Mucosa of gallbladder (tissue), 1 donor: ENCODE measurements around the gene C9orf43. TPM values are rescaled to one million over a fixed set of nuclear protein-coding genes. Genes with fewer than 3 reads are reported as not detected.
"Not testable (repeated sequence)": the region's sequence is repeated elsewhere in the genome, so short reads cannot be mapped to it uniquely, and the experiment has no call there.

Experiments
- DNase-seq: peaks from one replicate; pipeline ENCODE4 v3.0.0-alpha.2; 2020; ENCODE audit warnings: low spot score
- total RNA-seq: library from RNA; stranded (reverse); gene quantifications from one replicate; pipeline ENCODE4 v1.2.1, GENCODE V29; 2021
- donor health status: DM: no; HTN: no; CAD: no.

The C9orf43 gene
- total RNA-seq, 1 donor from 2014 or later, result 0.37 TPM

- peak; percentile 85 for DNase-seq
Observed at GRCh38 chr9:113381909-113382411, 28.6 kb upstream of the C9orf43 start.

- DNase-seq, result no peak
Observed at GRCh38 chr9:113386571-113387393, 23.8 kb upstream of the C9orf43 start.

DNA sequence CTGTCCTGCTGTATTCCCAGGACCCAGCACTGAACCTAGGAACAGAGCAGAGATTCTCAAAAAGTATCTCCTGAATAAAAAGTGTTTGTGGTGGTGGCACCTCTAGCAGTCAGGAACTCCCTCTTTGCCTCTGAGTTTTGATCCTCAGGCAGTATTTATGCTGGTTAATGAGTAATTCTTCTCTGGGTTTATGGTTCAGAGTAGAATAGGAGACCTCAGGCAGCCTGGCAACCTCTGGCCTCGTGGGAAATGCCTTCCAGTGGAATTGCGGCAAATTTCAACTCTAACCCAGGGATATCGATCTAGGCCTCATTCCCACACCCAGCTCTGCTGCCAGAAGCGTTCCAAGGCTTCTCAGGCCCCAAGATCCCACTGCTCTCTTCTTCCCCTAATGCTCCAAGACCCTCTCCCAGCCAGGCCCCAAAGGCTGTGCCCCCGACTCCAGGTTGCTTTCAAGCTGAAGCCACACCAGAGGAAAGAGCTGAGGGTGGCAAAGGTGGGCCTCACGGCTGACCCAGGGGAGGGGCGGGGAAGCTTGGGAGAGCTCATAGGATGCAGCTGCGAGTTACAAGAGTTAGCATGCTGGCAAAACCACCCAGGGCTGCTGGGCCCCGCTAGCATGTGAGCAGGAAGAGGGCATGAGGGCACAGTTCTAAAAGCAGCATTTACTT lies 22.9 kb upstream of the C9orf43 start:
- peak; percentile 84 for DNase-seq

GRCh38 chr9:113388833-113389232 lies 21.7 kb upstream of the C9orf43 start:
- DNase-seq, result peak; percentile 73

GRCh38 chr9:113389451-113389850 lies 21.1 kb upstream of the C9orf43 start:
- DNase-seq, result no peak

DNA sequence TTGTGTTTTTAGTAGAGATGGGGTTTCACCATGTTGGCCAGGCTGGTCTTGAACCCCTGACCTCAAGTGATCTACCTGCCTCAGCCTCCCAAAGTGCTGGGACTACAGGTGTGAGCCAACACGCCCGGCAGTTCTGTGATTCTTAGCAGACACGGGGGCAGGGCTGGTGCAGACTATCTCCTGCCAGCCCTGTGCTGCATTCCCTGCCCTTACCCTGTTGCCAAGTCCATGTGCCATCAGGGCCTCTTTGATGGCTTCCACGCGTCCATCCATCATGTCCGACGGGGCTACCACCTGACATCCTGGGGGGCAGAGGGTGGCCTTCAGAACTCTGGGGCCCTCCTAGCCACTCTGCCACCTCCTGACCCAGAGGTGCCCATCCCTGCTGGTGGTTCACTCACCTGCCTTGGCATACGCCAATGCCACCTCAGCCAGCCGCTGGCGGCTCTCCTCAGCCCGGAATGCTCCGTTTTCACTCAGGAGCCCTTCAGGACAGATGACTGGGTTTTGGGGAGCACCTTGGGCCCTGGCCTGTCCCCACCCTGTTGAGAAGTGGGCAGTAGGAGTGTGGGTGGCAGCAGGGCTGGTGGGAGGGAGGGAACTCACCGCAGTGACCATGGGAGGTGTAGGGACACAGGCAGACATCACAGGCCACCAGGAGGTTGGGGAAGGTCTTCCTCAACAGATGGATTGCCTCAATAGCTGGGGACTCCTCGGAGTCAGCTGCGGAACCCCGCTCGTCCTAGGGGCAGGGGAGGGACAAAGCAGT lies 20.2 kb upstream of the C9orf43 start:
- DNase-seq, result no peak

- no peak for DNase-seq
Observed at GRCh38 chr9:113391917-113392316, 18.6 kb upstream of the C9orf43 start.

DNA sequence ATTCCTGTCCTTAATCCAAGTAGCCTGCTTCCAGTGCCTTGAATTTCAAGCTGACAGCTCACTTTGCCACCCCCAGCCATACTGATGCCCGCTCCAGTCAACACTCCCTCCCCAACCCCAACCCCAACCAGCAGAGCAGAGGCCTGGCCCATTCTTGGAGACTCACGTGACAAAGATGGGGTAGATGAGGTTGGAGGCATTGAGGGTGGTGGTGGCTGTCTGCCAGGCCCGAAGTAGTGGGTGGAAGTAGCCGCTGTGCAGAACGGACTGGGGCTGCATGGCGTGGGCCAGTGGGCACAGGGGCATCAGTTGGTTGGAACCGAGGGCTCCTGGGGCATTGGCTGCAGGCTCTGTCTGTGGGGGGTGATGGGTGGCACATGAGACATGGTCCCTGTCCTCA lies 17.3 kb upstream of the C9orf43 start:
- no peak for DNase-seq

- no peak for DNase-seq
Observed at GRCh38 chr9:113395000-113395861, 15.3 kb upstream of the C9orf43 start.

- no peak for DNase-seq
Observed at GRCh38 chr9:113397203-113397631, 13.3 kb upstream of the C9orf43 start.

DNA sequence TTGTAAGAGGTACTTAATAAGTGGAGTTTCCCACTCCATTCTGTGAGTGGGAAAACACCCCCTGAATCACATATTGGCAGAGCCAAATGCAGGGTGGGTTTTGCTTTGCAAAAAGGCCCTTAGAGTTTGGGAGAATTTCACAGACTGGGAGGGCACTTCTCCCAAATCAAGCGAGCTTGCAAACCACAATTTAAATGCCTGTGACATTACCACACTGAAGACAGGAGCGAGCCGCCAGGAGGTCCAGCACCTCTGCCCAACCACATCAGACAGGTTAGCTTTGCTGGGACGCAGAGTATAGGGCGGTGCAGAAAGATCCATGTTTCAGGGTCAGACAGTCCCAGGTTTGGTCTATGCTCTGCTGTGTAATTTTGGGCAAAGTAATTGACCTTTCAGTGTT lies 11.8 kb upstream of the C9orf43 start:
- DNase-seq, result no peak

DNA sequence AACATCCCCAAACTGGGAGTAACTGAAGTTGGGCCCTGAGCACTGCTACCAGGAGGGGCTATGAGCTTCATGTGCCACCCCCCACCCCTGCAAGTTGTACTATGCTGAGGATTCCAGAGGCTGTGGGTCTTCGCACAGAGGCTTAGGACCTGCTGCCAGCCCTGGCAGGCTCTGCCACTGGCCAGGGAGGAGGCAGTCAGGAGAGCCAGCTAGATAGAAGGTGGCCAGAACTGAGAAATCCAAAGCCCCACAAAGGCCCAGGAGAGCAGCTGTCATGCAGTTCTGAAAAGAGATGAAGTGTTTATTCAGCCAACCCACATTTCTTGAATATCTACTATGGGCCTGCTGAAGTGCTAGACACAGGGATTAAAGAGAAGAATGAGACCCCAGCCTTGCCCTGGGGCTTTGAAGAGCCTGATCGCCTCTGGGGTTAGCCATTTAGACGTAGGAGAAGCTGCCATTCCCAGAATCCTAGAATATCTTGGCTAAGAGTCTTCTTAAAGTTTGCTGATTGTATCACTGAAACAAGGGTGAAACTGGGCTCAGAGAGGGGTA lies 10.8 kb upstream of the C9orf43 start:
- DNase-seq, result no peak

- peak; percentile 99 for DNase-seq
Observed at GRCh38 chr9:113401027-113401792, 9.3 kb upstream of the C9orf43 start, which contains the start of gene ALAD. TSS of gene ALAD (minus strand) at chr9:113401284. CDS start at chr9:113393559, 7,725 bp downstream.

DNA sequence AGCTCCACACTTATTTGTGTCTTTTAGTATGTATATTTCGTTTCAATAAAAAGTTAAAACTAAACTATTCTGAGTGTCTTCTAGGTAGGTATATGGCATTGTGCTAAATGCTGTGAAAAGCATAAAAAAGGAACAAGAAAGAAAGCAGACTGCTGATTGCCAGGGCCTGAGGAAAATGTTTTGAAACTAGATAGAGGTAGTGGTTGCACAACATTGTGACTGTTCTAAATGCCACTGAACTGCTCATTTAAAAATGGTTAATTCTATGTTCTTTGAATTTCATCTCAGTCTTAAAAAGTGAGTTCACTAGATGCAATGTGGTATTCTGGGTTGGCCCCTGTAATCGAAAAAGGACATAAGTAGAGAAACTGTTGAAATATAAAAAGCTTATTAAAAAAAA lies 6.9 kb upstream of the C9orf43 start:
- DNase-seq, result no peak

DNA sequence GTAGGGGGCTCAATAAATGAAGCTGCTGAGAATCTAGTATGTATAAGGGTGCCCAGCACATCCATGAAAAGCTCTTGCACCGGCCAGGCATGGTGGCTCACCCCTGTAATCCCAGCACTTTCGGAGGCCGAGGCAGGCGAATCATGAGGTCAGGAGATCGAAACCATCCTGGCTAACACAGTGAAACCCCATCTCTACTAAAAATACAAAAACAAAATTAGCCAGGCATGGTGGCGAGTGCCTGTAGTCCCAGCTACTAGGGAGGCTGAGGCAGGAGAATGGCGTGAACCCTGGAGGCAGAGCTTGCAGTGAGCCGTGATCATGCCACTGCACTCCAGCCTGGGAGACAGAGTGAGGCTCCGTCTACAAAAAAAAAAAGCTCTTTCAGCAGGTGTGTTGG lies 4.2 kb upstream of the C9orf43 start:
- not testable (repeated sequence) for DNase-seq

GRCh38 chr9:113406873-113407511 lies 3.6 kb upstream of the C9orf43 start:
- peak; percentile 68 for DNase-seq

DNA sequence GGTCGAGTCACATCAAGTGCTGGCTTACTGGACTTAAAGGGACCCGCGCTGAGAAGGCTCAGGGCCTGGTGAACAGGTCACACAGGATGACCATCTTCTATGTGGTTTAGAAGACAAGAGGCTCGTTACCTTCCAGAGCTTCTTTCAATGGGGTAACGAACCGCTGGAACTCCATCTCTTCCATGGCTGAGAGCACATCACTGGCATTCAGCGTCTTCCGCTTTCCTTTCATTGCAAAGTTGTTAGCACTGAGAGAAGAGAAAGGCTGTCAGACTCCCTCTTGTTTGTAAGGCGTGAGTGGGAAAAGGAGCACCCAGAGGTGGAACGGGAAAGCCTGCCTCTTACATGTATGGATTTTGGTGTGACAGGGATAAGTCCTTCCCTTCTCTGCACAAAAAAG lies 1.1 kb upstream of the C9orf43 start:
- DNase-seq, result no peak

DNA sequence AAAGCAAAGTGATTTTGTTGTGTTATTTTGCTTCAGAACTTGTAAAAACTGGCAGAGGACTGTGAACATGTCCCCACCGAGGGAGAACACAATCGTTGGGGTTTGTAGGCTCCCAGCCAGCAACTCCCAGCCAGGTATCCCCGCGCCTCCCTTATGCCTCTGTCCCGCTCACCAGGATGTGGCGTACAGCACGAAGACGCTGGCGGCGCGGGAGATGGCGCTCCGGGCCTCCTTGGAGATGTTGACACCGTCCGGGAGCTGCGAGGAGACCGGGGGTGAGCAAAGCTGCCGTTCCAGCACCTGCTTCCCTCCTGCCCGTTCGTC lies 702 bp upstream of the C9orf43 start:
- DNase-seq, result no peak

DNA sequence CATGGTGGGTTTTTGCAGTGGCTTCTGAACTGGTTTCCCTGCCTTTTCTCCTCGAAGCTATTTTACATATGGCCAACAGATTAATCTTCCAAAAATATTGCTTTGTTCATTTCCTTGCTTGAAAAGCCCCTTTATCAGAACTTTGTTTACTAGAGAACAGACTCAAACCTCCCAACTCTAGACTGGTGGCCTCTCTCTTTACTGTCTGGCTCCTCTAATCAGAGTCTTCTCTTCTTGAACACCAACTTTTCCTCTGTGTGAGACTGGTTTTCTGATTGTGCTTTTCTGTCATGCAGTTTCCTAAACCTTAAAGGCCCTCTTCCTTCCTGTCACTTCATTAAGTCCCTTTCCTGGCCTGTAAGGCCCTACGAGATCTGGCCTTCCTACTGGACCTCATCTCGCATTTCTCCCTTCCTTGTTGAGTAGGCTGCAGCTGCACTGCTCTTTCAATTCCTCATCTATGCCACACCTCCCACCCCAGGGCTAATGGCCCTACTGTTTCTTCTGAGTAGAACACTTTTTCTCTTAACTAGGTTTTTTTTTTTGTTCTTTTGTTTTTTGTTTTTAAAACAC lies 5.7 kb downstream of the C9orf43 start:
- no peak for DNase-seq
